HG03196 (cell line): ENCODE data around the gene HADH.
"Not testable (repeated sequence)": the region's sequence is repeated elsewhere in the genome, so short reads cannot be mapped to it uniquely, and the experiment has no call there.

Experiments used
- ATAC-seq: cut with Tn5 transposase; IDR thresholded peaks from one replicate; pipeline ENCODE4 v1.9.1; 2021; ENCODE audit not compliant: unreplicated experiment

Gene HADH

GRCh38 chr4:107989537-107990386, at the start of gene HADH:
TSS of gene HADH (plus strand) at chr4:107989889. CDS start at chr4:107989933, 44 bp downstream.
- peak; percentile 97 for ATAC-seq

DNA sequence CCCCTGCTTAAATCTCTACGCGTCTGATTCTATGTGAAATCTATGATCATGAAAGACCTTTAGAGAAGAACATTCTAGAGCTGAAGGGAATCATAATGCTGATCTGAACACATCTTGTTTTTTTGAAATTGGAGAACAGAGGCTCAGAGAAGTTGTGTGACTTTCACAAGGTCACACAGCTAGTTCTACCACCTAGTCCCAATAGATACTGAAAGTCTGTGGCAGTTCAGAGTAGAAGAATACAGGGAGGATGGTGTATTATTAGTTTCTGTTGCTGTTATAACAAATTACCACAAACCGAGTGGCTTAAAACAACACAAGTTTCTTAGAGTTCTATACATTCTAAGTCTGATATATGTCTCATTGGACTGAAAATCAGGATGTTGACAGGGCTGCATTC, 43.9 kb upstream of the HADH start:
- no peak for ATAC-seq

- ATAC-seq: no peak
These were observed 38.7 kb upstream of the HADH start for GRCh38 chr4:107950746-107951540.

GRCh38 chr4:107951551-107951950, 38.1 kb upstream of the HADH start:
- no peak for ATAC-seq

DNA sequence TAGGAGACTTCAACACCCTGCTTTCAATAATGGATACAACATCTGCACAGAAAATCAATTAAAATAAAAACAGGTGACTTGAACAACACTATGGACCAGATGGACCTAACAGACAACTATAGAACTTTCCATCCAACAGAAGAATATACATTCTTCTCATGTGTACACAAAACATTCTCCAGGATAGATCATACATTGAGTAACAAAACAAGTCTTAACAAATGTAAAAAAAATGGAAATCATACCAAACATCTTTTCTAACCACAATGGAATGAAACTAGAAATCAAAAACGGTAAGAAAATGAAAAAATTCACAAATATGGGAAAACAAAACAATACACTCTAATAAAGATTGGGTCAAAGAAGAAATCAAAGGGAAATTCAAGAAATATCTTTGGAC, 33.7 kb upstream of the HADH start:
- ATAC-seq: no peak

DNA sequence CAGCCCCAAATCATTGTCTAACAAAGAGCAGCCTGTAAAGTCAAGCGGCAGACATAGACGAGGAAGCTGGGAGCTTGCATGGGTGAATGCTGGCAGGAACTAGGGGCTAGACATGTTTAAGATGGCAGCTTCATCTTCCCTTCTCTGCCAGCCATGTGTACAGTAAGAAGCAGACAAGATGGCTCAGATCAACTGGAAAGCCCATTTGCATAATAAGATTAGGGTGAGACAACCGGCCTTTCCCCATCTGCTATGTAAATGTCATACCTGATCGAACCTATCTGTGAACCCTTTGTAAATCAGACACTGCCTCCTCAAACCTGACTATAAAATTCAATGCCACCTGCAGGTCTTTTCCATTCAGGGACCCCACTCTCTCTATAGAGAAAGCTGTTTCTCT, 22.8 kb upstream of the HADH start:
- ATAC-seq: no peak

DNA sequence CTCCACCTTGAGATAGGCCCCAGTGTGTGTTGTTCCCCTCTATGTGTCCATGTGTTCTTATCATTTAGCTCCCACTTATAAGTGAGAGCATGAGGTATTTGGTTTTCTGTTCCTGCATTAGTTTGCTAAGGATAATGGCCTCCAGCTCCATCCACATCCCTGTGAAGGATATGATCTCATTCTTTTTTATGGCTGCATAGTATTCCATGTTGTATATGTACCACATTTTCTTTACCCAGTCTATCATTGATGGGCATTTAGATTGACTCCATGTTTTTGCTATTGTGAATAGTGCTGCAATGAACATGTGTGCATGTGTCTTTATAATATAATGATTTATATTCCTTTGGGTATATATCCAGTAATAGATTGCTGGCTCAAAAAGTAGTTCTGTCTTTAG, 22.2 kb upstream of the HADH start:
- not testable (repeated sequence) for ATAC-seq

GRCh38 chr4:107967921-107968320, 21.8 kb upstream of the HADH start:
- ATAC-seq: not testable (repeated sequence)

GRCh38 chr4:107970063-107970798, 19.5 kb upstream of the HADH start:
- ATAC-seq: no peak

DNA sequence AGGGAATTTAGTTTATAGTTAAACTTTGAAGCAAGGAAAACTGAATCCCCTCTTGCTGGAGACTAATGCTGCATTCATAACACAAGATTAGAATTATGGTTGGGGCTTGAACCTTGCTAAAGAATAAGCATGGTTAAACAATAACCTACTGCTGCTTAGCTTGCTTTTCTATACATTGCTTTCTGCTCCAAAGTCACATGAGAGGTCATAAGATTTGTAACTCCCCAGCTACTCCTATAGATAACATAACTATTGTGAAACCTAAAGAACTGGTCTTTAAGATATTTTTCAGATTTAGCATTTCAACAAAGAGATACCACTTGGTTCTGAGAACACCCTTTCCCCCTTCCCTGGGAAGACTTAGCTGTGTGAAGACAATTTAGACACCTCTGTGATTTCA, 17.1 kb upstream of the HADH start:
- no peak for ATAC-seq

DNA sequence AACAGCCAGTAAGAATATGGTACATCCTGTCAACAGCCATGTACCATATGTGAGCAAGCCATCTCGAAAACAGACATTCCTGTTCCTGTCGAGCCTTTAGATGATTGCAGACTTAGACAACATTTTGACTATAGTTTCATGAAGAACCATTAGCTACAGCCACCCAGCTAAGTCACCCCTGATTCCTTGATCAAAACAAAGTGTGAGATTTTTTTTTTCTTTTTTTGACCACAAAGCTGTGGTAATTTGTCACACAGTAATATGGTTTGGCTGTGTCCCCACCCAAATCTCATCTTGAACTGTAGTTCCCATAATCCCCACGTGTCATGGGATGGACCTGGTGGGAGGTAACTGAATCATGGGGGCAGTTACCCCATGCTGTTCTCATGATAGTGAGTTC, 15.2 kb upstream of the HADH start:
- no peak for ATAC-seq

GRCh38 chr4:107977482-107977881, 12.2 kb upstream of the HADH start:
- no peak for ATAC-seq

DNA sequence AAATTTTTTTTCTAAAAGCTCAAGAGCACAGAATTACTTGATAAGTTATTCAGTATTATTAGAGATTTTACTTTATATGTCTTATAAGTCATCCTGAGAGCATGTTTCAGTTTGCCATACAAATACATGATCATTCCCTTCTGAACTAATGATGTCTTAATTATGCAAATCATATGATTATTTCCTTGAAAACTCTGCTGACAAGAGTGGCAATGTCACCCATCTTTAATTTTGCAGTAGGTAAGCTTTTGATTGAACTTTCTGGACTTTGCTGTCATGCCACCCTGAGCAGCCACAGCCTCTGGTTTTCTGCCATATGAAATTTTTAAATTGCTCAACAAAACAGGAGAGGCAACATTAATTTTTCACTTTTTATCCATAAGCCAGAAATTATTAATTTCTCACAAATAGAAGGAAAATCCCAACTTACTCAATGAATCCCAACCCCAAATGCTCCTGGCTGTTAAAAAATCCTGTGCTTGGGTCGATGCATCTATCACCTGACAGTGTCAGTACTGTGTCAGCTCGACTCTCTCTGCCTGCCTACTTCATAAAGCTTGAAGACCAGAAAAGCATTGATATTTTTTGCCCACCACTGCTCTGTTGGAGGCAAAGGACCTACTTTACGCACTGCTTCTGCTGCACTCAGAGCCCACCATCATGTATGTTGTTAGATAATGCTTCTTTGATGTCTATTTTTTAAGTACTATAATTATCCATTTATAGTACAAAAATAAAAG, 11.6 kb upstream of the HADH start:
- no peak for ATAC-seq

GRCh38 chr4:107978716-107979451, 10.8 kb upstream of the HADH start:
- ATAC-seq: no peak

DNA sequence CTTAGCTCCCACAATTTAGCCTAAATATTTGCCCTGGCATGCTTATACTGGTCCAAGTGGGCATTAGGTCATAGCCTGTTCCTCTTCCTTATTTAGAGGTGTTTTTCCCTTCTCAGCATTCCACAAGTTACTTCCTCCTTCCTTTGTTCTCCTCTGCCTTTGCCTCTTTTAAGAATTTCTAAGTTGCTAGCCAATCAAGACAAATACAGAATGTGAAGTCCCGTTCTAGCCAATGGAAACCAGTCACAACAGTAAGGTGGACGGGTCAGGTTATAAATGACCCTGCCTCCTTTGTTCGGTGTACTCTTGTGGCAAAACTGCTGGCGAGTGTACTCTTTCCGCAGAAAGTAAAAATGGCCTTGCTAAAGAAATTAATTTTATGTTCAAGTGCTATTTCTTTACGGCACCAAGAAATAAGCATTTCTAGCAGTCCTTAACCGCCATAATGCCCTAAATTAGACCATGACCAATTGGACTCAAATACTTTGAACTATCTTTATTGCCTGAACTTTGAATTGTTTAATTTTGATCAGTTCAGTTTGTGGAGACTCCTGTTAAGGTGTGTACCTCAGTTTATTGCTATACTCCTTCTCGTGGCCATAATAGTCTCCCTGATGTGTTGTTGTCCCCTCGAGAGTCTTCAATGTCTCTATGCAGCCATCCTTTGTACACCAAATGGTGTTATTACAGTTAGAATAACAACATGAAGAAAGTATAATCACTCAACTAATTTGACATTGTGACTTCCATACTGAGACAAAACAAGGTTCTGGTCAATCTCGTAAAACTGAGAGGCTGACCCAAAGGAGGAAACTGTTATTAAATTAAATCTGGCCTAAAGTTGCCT, 1.6 kb upstream of the HADH start:
- ATAC-seq: no peak

GRCh38 chr4:107988763-107989035, 990 bp upstream of the HADH start:
- ATAC-seq: no peak

- peak; percentile 9 for ATAC-seq
These were observed 540 bp upstream of the HADH start for GRCh38 chr4:107989162-107989536.

DNA sequence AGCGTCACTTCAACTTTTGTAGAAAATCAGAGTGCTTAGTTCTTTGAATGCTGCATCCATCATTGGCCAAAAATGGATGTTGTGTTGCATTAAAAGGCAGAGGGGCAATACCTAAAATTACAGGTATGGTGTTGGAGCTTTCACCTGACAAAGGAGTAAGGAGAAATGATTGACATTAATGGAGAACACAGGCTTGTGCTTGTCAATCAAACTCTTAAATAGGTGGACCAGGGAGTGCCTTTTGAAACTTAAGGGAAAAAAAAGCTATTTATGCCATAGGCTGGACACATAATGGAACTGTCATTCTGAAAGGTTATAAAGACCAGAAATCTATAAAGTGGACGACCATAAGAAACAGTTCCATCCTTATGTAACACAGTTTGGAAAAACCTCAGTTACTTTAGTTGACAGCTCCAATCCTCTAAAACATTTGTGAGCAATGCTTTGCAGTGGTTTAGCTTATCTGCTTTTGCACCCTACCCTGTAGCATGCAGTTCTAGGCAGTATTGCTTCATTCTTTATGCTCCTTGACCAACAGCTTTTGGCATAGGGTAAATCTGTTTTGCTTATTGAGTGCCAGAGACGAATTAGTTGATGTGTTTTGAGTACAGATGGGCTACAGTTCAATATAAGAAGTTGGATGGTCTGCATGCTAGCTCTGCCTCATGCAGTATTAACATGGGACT, 2.4 kb downstream of the HADH start:
- no peak for ATAC-seq

- ATAC-seq: peak; percentile 30
These were observed 4.3 kb downstream of the HADH start for GRCh38 chr4:107993969-107994368.
